T47D (cell line): ENCODE data around the gene RGS6.

Experiments used
- DNase-seq, 2 experiments: peaks; one replicate each; pipeline versions ENCODE4 v3.0.0 to v3.0.0-alpha.2; 2011 to 2012; ENCODE audit warnings: low read depth in 1 of 2, low spot score in 1 of 2
- JUND ChIP-seq: IDR thresholded peaks from 2 replicates; pipeline ENCODE4 v1.6.1; 2012; ENCODE audit warnings: low read depth
- in situ Hi-C: cut with HindIII; loops from 2 replicates; pipeline ENCODE4 v1.10.0; 2016; ENCODE audit warnings: low sequenced_read_pairs, low pct_unique_long_range_greater_than_20kb

RGS6 gene

DNA sequence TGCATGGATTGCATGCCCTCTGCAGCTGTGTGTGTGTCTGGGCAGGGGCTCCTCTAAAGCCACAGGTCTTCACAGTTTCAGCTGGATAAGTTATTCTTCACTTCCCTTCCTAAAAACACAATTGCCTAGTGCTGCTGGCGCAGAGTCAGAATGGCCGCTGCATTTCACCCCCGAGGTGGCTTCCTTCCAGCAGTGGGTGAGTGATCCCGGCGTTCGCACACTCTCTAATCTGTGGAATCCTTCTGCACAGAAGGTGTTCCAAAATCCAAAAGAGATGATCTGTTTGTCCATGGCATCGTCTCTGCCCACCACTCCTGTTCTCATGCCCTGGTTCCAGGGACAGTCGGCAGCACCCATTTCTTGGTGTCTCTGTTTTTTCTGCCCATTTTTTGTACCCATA lies 620.9 kb downstream of the RGS6 start:
- TF ChIP-seq JUND, result no peak
- DNase-seq, result no peak
- in situ Hi-C loops, result no loop called here

- DNase-seq, result no peak
- no peak for TF ChIP-seq JUND
- in situ Hi-C loops, result no loop called here
These were observed 621.4 kb downstream of the RGS6 start for GRCh38 chr14:72553656-72554055.

GRCh38 chr14:72554401-72554800 lies 622.2 kb downstream of the RGS6 start:
- in situ Hi-C loops, result no loop called here
- TF ChIP-seq JUND, result no peak
- DNase-seq, result no peak

GRCh38 chr14:72554994-72555608 lies 622.9 kb downstream of the RGS6 start:
- in situ Hi-C loops, result no loop called here
- TF ChIP-seq JUND, result no peak
- DNase-seq, result no peak

DNA sequence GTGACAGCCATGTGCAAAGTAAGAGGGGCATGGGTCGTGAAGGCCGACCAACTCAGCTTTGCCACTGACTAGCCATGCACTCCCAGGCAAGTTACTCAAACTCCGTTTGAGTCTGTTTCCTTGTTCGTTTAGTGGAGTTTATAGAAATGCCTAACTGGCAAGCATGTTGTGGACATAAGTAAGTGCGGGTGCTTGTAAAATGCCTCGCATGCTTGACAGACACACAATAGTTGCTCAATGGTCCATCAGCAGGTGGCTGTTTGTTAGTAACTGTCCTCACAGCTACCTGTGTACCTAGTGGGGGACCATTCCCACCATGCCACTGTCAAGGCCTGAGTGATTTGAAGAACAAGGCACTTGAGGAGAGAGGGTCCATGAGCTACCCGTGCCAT lies 623.4 kb downstream of the RGS6 start:
- no peak for TF ChIP-seq JUND
- peak; percentile 11 to 24 for DNase-seq
- in situ Hi-C loops, result no loop called here

DNA sequence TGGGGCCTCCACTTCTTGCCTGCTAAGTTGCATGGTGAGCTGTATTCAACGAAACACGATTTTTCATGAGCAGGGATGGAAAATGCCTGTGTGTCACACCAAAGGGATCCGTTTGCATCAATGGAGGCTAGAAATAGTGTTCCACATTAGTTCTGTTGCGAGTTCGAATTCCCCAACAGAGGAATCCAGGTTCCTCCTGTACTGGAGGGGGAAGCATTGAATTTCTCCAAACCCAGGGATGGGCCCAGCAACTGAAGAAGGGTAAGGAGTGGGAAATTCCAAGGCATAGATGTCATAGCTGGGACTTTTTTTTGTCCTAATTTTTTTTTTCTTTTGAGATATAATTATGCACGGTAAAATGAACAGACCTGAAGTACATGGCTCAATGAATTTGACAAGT lies 625.4 kb downstream of the RGS6 start:
- DNase-seq, result no peak
- in situ Hi-C loops, result no loop called here
- TF ChIP-seq JUND, result no peak

DNA sequence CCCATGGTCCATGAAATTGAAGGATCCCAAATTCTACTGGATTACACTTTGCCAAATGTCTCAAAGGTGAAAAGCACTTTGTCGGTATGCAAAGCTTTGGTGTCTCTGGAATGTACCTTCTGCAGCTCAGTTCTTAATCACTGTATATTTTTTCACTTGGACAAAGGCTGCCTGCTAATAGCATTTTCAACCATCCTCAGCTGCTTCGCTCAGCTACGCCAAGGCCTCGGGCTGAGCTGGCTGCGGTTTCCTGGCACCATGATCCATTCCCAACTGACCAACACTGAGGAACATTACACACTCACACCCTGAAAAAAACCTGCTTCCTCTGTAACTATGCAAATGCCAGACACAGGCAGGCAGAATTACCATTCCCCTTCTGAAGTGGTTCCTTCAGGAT lies 626.5 kb downstream of the RGS6 start:
- in situ Hi-C loops, result no loop called here
- DNase-seq, result no peak
- no peak for TF ChIP-seq JUND

DNA sequence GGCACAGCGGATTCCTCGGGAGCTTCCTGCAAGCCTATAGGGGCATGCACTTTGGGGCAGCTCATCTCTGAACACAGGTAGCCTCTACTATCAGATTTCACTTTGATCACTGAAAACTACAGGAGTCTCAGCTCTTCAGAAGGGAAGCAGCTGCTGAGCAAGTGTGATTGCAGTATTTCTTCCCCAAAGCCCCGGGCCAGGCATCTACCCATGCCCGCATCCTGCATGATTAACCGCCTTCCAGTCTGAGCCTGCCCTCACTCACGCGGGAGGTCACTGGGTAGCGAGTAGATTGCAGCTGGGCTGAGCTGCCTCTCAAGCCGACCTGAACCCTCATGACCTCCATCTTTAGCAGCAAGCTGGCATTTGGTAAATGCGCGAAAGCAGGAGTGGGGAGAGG lies 627.0 kb downstream of the RGS6 start:
- in situ Hi-C loops, result no loop called here
- DNase-seq, result no peak
- no peak for TF ChIP-seq JUND

GRCh38 chr14:72559669-72560255 lies 627.5 kb downstream of the RGS6 start:
- in situ Hi-C loops, result no loop called here
- no peak for TF ChIP-seq JUND
- DNase-seq, result no peak

DNA sequence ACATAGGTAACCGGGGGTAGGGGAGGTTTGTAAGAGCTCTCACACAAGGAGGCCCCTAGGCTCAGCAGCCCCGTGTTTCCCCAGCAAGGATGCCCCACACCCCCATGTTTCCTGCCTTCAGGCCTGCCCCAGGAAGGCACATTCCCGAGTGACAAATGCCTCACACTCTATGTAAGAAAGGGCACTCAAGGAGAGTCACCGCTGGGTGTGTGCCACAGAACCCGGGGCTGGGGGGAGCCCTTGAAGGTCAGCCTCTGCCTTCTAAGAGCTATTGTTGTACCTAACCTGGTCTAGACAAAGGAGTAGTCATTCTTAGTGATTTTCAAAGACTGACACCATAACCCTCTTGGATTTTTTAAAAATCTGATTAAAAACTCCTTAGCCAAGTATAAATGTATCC lies 628.1 kb downstream of the RGS6 start:
- in situ Hi-C loops, result no loop called here
- no peak for DNase-seq
- no peak for TF ChIP-seq JUND

DNA sequence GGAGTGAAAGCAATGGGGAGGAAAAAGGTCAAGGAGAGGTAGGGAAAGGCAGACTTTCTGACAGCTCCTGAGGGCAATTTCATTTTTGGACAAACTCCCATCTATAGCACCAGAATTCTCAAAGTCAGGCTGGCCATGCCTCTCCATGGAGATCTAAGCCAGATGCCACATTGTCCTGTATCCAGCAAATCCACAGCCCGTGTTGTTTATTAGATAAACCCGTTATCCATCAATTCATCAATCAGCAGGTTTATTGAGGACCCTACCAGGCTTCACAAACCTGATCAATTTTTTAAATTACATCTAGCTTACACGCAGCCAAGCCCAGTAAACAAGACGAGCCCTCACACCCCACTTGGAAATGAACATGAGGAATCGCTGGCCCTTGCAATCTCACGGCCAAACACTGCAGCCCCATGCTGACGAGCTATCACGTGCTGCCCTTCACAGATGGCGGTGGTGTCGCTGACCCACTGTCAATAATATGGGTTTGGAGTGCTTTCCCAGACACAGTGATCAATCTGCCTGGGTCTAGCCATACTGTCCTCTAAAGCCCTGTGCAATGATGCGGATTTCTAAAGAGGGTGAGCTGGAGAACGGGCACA lies 628.8 kb downstream of the RGS6 start:
- TF ChIP-seq JUND, result no peak
- in situ Hi-C loops, result no loop called here
- DNase-seq, result no peak

GRCh38 chr14:72562300-72562699 lies 630.1 kb downstream of the RGS6 start:
- DNase-seq, result no peak
- TF ChIP-seq JUND, result no peak
- in situ Hi-C loops, result no loop called here

- TF ChIP-seq JUND, result no peak
- in situ Hi-C loops, result no loop called here
- no peak for DNase-seq
These were observed 631.4 kb downstream of the RGS6 start for GRCh38 chr14:72563676-72564075.

GRCh38 chr14:72565149-72565559 lies 632.9 kb downstream of the RGS6 start:
- no peak for DNase-seq
- in situ Hi-C loops, result no loop called here
- TF ChIP-seq JUND, result no peak
